HG02884 (cell line): ENCODE data around the gene SENP3.

Source experiments
- ATAC-seq: cut with Tn5 transposase; IDR thresholded peaks from one replicate; pipeline ENCODE4 v1.9.1; 2021; ENCODE audit warnings: mild to moderate bottlenecking, moderate library complexity; ENCODE audit not compliant: unreplicated experiment

The SENP3 gene

GRCh38 chr17:7561589-7562207 lies at the start of gene SENP3:
Gene SENP3 (plus strand): TSS chr17:7561919. CDS start chr17:7563077, 1,158 bp downstream.
- ATAC-seq = peak; percentile 41

- no peak for ATAC-seq
These were observed 49.6 kb upstream of the SENP3 start for GRCh38 chr17:7512105-7512504.

GRCh38 chr17:7512824-7513540 lies 48.7 kb upstream of the SENP3 start:
- no peak for ATAC-seq

- no peak for ATAC-seq
These were observed 47.8 kb upstream of the SENP3 start for GRCh38 chr17:7513850-7514419.

GRCh38 chr17:7515911-7516610 lies 45.7 kb upstream of the SENP3 start:
- ATAC-seq = no peak

GRCh38 chr17:7523033-7523432 lies 38.7 kb upstream of the SENP3 start:
- no peak for ATAC-seq

GRCh38 chr17:7528842-7529241 lies 32.9 kb upstream of the SENP3 start:
- no peak for ATAC-seq

- ATAC-seq = no peak
These were observed 31.5 kb upstream of the SENP3 start for GRCh38 chr17:7530023-7530900.

GRCh38 chr17:7538050-7538449 lies 23.7 kb upstream of the SENP3 start:
- ATAC-seq = no peak

- ATAC-seq = no peak
These were observed 22.7 kb upstream of the SENP3 start for GRCh38 chr17:7538891-7539545.

- no peak for ATAC-seq
These were observed 20.6 kb upstream of the SENP3 start for GRCh38 chr17:7541074-7541621.

GRCh38 chr17:7544911-7545310 lies 16.8 kb upstream of the SENP3 start:
- no peak for ATAC-seq

- no peak for ATAC-seq
These were observed 12.9 kb upstream of the SENP3 start, which contains the start of gene TNFSF12 for GRCh38 chr17:7548585-7549400. Gene TNFSF12 (plus strand): TSS chr17:7549058. CDS start chr17:7549154, 96 bp downstream.

- ATAC-seq = no peak
These were observed 12.2 kb upstream of the SENP3 start for GRCh38 chr17:7549401-7550055.

GRCh38 chr17:7550344-7550743 lies 11.4 kb upstream of the SENP3 start:
- no peak for ATAC-seq

- no peak for ATAC-seq
These were observed 10.3 kb upstream of the SENP3 start for GRCh38 chr17:7551396-7551795.

- no peak for ATAC-seq
These were observed 9.1 kb upstream of the SENP3 start for GRCh38 chr17:7552621-7553051.

GRCh38 chr17:7553356-7553755 lies 8.4 kb upstream of the SENP3 start:
- no peak for ATAC-seq
